ENCODE measurements around the gene TADA1. TPM values are rescaled to one million over a fixed set of nuclear protein-coding genes. Genes with fewer than 3 reads are reported as not detected.

Gene TADA1
- total RNA-seq, 1 experiment from 2014 or later = 16.0 TPM

GRCh38 chr1:166874464-166874863, 1.6 kb downstream of the TADA1 start:
- CTCF ChIA-PET = no interaction called here
- intact Hi-C loops (cut with micrococcal nuclease) = no loop called here
- TF ChIP-seq POLR2AphosphoS5 (IDR thresholded peaks at IDR 0.05; ENCODE audit: low read depth, low read length) = no peak
- no peak for TF ChIP-seq ELF1 (IDR thresholded peaks at IDR 0.05; ENCODE audit: borderline replicate concordance, low read depth)
- no peak for TF ChIP-seq JUND (IDR thresholded peaks at IDR 0.05)
- 0 out of 2 replicates have a peak, but pooled peaks cover 6% of the 10 kb centered on the region for H4K20me1 ChIP-seq (ENCODE audit: insufficient read depth)
- no peaks in the 10 kb centered on the region for H3K9me2 ChIP-seq (ENCODE audit: insufficient read depth)
- no peak for ATAC-seq
- no peak overlapping the region for H3K9ac ChIP-seq (ENCODE audit: low read length)
- H3K27ac ChIP-seq (ENCODE audit: low read depth, low read length) = no peak overlapping the region
- peak overlapping the region; percentile 88; the same call in 1 of the 2 replicates for H3K4me2 ChIP-seq (ENCODE audit: low read length)
- no peaks in the 10 kb centered on the region for H3K36me3 ChIP-seq (ENCODE audit: control insufficient read depth in 1 of 2, insufficient read depth in 2 of 2, low read length in 2 of 2)
- no peaks in the 10 kb centered on the region for H3K9me3 ChIP-seq (ENCODE audit: control insufficient read depth in 1 of 2, insufficient read depth in 1 of 2, low read depth in 1 of 2, low read length in 2 of 2)
- BruUV-seq (replicated peaks) = no TSS peak
- no peak overlapping the region for H2AFZ ChIP-seq (ENCODE audit: low read depth, low read length, poor library complexity, severe bottlenecking)
- no peaks in the 10 kb centered on the region for H3K27me3 ChIP-seq (ENCODE audit: insufficient read depth, low read length)
- H3K4me1 ChIP-seq (ENCODE audit: control insufficient read depth in 1 of 2, insufficient read depth in 2 of 2, low read length in 2 of 2) = peaks cover 15 to 21% of the 10 kb centered on the region in 2 experiments
- RAD21 ChIA-PET (ENCODE audit: low non-redundant PET in 1 of 2, low total read pairs in 2 of 2, uncharacterized antibody in 2 of 2, unreplicated experiment in 2 of 2) = no interaction called here
- H3K79me2 ChIP-seq (ENCODE audit: insufficient read depth, low read length) = peaks cover 62% of the 10 kb centered on the region
- no peak for DNase-seq (ENCODE audit: low read depth, low spot score)
- POLR2A ChIA-PET = interaction anchor here (1.0 kb wide), 1 partner anchor 19 kb away, joined by 3 read pairs; no protein-coding TSS in a partner anchor
- peak overlapping the region in 1 of 2 experiments; percentile 69; a peak in 2 of 4 replicates for H3K4me3 ChIP-seq (replicated peaks in 1 of 2; ENCODE audit: low read depth in 1 of 2, low read length in 2 of 2)

GRCh38 chr1:166870584-166870983, 5.5 kb downstream of the TADA1 start:
- no peak overlapping the region for H2AFZ ChIP-seq (ENCODE audit: low read depth, low read length, poor library complexity, severe bottlenecking)
- H3K27me3 ChIP-seq (ENCODE audit: insufficient read depth, low read length) = no peaks in the 10 kb centered on the region
- ATAC-seq = no peak
- H3K9me3 ChIP-seq (ENCODE audit: control insufficient read depth in 1 of 2, insufficient read depth in 1 of 2, low read depth in 1 of 2, low read length in 2 of 2) = no peaks in the 10 kb centered on the region
- H3K36me3 ChIP-seq (ENCODE audit: control insufficient read depth in 1 of 2, insufficient read depth in 2 of 2, low read length in 2 of 2) = peaks cover 9 to 18% of the 10 kb centered on the region in 2 experiments; a peak in 3 of 4 replicates
- H3K27ac ChIP-seq (ENCODE audit: low read depth, low read length) = no peak overlapping the region
- ChIA-PET RAD21 (ENCODE audit: low non-redundant PET in 1 of 2, low total read pairs in 2 of 2, uncharacterized antibody in 2 of 2, unreplicated experiment in 2 of 2) (no interaction called here), CTCF (no interaction called here), POLR2A (no interaction called here)
- TF ChIP-seq, protein P1, sequence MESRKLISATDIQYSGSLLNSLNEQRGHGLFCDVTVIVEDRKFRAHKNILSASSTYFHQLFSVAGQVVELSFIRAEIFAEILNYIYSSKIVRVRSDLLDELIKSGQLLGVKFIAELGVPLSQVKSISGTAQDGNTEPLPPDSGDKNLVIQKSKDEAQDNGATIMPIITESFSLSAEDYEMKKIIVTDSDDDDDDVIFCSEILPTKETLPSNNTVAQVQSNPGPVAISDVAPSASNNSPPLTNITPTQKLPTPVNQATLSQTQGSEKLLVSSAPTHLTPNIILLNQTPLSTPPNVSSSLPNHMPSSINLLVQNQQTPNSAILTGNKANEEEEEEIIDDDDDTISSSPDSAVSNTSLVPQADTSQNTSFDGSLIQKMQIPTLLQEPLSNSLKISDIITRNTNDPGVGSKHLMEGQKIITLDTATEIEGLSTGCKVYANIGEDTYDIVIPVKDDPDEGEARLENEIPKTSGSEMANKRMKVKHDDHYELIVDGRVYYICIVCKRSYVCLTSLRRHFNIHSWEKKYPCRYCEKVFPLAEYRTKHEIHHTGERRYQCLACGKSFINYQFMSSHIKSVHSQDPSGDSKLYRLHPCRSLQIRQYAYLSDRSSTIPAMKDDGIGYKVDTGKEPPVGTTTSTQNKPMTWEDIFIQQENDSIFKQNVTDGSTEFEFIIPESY (IDR thresholded peaks at IDR 0.05; ENCODE audit: extremely low read depth, insufficient replicate concordance, low read length) = no peak
- TF ChIP-seq ATF3 (IDR thresholded peaks at IDR 0.05) (no peak), FOSL1 (IDR thresholded peaks at IDR 0.05; ENCODE audit: low read depth) (no peak), CBX3 (IDR thresholded peaks at IDR 0.05; ENCODE audit: low read depth) (no peak), EZH2phosphoT487 (IDR thresholded peaks at IDR 0.05; ENCODE audit: borderline replicate concordance) (no peak), EGR1 (IDR thresholded peaks at IDR 0.05; ENCODE audit: low read depth) (no peak), EZH2 (IDR thresholded peaks at IDR 0.05) (no peak)
- TF ChIP-seq, protein P2, sequence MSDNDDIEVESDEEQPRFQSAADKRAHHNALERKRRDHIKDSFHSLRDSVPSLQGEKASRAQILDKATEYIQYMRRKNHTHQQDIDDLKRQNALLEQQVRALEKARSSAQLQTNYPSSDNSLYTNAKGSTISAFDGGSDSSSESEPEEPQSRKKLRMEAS (IDR thresholded peaks at IDR 0.05) = no peak
- TF ChIP-seq, protein P3, sequence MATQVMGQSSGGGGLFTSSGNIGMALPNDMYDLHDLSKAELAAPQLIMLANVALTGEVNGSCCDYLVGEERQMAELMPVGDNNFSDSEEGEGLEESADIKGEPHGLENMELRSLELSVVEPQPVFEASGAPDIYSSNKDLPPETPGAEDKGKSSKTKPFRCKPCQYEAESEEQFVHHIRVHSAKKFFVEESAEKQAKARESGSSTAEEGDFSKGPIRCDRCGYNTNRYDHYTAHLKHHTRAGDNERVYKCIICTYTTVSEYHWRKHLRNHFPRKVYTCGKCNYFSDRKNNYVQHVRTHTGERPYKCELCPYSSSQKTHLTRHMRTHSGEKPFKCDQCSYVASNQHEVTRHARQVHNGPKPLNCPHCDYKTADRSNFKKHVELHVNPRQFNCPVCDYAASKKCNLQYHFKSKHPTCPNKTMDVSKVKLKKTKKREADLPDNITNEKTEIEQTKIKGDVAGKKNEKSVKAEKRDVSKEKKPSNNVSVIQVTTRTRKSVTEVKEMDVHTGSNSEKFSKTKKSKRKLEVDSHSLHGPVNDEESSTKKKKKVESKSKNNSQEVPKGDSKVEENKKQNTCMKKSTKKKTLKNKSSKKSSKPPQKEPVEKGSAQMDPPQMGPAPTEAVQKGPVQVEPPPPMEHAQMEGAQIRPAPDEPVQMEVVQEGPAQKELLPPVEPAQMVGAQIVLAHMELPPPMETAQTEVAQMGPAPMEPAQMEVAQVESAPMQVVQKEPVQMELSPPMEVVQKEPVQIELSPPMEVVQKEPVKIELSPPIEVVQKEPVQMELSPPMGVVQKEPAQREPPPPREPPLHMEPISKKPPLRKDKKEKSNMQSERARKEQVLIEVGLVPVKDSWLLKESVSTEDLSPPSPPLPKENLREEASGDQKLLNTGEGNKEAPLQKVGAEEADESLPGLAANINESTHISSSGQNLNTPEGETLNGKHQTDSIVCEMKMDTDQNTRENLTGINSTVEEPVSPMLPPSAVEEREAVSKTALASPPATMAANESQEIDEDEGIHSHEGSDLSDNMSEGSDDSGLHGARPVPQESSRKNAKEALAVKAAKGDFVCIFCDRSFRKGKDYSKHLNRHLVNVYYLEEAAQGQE (IDR thresholded peaks at IDR 0.05; ENCODE audit: low read depth) = no peak
- peaks cover 92% of the 10 kb centered on the region for H3K79me2 ChIP-seq (ENCODE audit: insufficient read depth, low read length)
- no peak overlapping the region for H3K9ac ChIP-seq (ENCODE audit: low read length)
- no peaks in the 10 kb centered on the region for H3K9me2 ChIP-seq (ENCODE audit: insufficient read depth)
- H3K4me1 ChIP-seq (ENCODE audit: control insufficient read depth in 1 of 2, insufficient read depth in 2 of 2, low read length in 2 of 2) = peaks cover 10 to 11% of the 10 kb centered on the region in 2 experiments; a peak in 3 of 4 replicates
- H3K4me2 ChIP-seq (ENCODE audit: low read length) = no peak overlapping the region
- no TSS peak for BruUV-seq (replicated peaks)
- H4K20me1 ChIP-seq (ENCODE audit: insufficient read depth) = 0 out of 2 replicates have a peak, but pooled peaks cover 6% of the 10 kb centered on the region
- no peak for DNase-seq (ENCODE audit: low read depth, low spot score)
- no peak overlapping the region for H3K4me3 ChIP-seq (replicated peaks in 1 of 2; ENCODE audit: low read depth in 1 of 2, low read length in 2 of 2)
- intact Hi-C loops (cut with micrococcal nuclease) = no loop called here
